GM10266 (cell line): ENCODE measurements around the gene ELAVL1.

Experiments
- DNase-seq: peaks from one replicate; pipeline ENCODE4 v3.0.0; 2012; ENCODE audit errors: extremely low spot score
- TF ChIP-seq, protein P1 (sequence below): IDR thresholded peaks from 2 replicates; pipeline ENCODE4 v1.5.1; 2012; ENCODE audit warnings: mild to moderate bottlenecking, low read depth; ENCODE audit not compliant: control insufficient read depth, insufficient read depth; ENCODE audit errors: missing control alignments

The ELAVL1 gene

DNA sequence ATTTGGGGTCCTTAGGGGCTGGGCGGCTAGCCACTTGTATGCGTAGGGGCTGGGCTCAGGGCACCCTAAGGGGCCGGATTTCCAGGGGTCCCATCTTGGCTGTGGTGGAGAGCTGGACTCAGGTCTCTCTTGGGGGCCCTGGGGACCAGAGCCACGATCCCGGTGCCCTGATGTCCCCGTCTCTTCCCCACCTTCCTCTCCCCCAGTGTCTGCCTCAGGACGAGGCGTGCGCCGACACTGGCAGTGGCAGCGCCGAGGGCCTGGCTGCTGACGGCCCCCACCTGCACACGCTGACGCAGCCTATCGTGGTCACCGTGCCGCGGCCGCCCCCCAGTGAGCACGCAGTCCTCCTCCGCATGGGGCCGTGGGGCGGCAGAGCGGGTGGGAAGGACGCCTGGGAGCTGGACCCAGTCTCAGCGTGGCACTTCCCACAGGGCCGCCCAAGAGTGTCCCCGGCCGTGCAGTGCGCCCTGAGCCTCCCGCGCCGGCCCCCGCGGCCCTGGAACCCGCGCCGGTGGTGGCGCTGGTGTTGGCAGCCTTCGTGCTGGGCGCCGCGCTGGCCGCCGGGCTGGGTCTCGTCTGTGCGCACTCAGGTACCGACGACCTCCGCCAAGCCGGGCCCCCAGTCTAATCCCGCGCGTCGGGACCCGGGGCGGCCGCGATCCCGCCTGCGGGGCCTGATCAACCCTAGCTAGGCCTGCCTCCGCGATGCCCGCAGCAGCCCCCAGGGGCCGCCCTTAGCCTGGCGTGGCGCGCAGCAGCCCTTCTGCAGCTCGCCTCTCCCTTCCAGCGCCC lies 88.0 kb downstream of the ELAVL1 start:
- TF ChIP-seq, protein P1, sequence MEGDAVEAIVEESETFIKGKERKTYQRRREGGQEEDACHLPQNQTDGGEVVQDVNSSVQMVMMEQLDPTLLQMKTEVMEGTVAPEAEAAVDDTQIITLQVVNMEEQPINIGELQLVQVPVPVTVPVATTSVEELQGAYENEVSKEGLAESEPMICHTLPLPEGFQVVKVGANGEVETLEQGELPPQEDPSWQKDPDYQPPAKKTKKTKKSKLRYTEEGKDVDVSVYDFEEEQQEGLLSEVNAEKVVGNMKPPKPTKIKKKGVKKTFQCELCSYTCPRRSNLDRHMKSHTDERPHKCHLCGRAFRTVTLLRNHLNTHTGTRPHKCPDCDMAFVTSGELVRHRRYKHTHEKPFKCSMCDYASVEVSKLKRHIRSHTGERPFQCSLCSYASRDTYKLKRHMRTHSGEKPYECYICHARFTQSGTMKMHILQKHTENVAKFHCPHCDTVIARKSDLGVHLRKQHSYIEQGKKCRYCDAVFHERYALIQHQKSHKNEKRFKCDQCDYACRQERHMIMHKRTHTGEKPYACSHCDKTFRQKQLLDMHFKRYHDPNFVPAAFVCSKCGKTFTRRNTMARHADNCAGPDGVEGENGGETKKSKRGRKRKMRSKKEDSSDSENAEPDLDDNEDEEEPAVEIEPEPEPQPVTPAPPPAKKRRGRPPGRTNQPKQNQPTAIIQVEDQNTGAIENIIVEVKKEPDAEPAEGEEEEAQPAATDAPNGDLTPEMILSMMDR = peak; percentile 60
- peak; percentile 84 for DNase-seq

DNA sequence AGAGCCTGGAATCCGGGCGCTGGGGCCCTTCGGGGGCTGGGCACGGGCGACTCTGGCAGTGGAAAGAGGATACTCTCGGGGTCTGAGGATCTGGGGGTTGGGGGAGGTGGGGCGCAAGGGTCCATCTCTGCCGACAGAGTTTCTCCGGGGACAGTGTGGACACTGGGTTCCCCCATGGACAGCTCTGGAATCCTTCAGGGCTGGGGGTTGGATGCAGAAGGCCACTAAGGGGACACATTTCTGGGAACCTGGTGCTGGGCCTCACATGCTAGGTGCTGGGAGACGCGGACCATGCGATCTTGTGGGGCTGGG lies 88.5 kb downstream of the ELAVL1 start:
- DNase-seq = no peak
- TF ChIP-seq, protein P1 = no peak

DNA sequence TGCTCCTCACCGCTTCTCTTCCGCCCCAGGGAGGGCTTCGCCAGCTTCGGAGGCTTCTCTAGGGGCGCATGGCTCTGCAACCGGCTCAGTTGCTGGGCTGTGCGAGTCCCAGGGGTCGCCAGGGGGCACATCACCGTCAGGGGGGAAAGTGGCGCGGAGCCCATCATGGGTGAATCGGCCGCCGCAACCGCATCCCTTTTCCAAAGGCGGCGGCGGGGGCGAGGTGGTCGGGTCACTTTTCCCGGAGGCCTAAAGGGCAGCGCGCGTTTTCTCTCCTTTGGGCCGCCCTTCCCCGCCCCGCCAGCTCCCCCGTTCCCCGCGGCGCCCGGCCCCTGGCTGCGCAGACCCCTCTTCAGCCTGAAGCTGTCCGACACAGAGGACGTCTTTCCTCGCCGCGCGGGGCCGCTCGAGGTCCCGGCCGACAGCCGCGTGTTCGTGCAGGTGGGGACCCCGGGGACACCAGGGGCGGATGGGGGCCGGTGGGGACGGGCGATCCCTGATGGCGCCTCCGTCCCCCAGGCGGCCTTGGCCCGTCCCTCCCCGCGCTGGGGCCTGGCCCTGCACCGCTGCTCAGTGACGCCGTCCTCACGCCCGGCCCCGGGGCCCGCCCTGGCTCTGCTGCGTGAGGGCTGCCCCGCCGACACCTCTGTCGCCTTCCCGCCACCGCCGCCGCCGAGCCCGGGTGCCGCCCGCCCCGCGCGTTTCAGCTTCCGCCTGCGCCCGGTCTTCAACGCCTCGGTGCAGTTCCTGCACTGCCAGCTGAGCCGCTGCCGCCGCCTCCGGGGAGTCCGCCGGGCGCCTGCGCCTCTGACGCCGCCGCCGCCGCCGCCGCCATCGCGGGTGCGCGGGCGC lies 89.1 kb downstream of the ELAVL1 start:
- DNase-seq = peak; percentile 68
- TF ChIP-seq, protein P1 = no peak

DNA sequence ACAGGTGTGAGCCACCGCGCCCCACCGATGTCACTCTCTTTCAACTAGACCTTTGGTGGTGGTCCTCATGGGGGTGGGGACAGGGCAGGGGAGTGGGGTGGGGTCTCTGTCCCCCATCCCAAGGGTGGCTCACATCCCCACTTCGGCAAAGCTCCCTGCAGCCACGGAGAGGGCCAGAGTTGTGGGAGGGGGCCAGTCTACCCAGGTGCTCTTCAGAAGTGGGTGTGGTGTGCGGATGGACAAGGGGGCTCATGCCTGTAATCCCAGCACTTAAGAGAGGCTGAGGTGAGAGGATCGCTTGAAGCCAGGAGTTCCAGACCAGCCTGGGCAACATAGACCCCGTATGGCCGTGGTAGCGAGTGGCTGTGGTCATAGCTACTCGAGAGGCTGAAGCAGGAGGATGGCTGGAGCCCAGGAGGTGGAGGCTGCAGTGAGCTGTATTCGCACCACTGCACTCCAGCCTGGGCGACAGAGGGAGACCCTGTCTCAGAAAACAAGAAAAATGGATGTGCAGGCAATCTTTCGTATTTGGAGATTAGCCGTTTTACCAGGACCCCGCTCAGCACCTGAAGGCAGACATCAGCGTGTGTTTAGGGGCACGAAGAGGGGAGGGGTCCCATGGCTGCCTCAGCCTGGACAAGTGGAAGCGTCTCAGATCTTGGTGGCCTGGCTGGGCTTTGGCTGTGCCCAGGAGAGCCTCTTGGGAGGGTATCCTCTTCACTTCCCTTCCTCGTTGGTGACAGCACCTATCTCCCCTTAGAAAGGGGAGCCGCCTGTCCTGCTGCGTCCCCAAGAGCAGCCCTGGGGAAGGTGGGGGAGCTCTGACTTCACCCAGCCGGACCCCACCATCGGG lies 90.0 kb downstream of the ELAVL1 start:
- TF ChIP-seq, protein P1 = no peak
- DNase-seq = peak; percentile 42

DNA sequence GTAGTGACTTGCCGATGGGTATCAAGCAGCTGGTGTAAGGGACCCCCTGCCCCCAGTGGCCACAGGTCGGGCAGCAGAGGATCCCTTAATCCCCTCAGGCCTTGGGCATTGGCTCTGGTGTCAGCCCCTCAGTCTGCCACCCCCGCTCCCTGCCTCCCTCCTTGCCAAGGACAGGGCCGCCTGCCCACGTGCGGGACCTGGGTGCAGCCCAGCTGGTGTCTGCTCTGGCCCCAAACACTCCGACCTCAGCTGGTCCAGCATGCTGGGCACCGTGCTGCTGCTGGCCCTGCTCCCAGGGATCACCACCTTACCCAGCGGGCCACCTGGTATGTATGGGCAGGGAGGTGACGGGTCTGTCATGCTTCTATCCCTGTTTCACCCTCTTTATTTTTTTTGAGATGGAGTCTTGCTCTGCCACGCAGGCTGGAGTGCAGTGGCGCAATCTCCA lies 90.8 kb downstream of the ELAVL1 start, which contains the start of gene TGFBR3L:
TGFBR3L (plus strand) TSS at position 233 of the 448 bp plus-strand sequence.
- TF ChIP-seq, protein P1 = no peak
- DNase-seq = no peak

DNA sequence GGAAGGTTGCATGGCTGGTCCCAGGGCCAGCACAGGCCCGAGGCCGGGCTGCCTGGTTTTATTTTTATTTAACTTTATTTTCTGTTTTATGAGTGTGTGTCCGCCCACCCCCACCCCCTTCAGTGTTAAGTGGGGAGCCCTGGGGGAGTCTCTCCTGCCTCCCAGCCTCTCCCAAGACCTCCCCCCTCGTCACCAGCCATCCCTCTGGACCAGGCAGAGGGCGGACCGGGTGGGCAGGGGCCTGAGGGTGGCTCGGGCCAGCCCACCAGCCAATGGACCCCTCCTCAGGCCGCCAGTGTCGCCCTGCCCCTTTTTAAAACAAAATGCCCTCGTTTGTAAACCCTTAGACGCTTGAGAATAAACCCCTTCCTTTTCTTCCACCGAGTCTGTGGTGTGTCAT lies 91.3 kb downstream of the ELAVL1 start:
- no peak for DNase-seq
- TF ChIP-seq, protein P1 = no peak
